Suprapubic skin (tissue), 4 donors: Measurements from ENCODE around the gene CIB4.

Source experiments
- EP300 ChIP-seq: sonication (generic); formaldehyde crosslinking; IDR thresholded peaks from one replicate; pipeline ENCODE4 v1.6.1; 2017; ENCODE audit warnings: antibody characterized with exemption
- POLR2A ChIP-seq, 2 donors: fragments of 450-650 bp; IDR thresholded peaks; one replicate each; pipeline ENCODE4 v1.6.1; 2017; ENCODE audit warnings: antibody characterized with exemption in 2 of 2, mild to moderate bottlenecking in 2 of 2, moderate library complexity in 2 of 2
- POLR2AphosphoS5 ChIP-seq, 3 donors: sonication (generic); formaldehyde crosslinking; IDR thresholded peaks; one replicate each; pipeline ENCODE4 v1.6.1; 2017; ENCODE audit warnings: antibody characterized with exemption in 3 of 3
- TF ChIP-seq, protein P1 (sequence below), 2 donors: fragments of 200-600 bp in 1 of 2; fragments of 450-650 bp in 1 of 2; sonication (generic) in 1 of 2; IDR thresholded peaks; one replicate each; pipeline ENCODE4 v1.5.1; 2016 to 2019; ENCODE audit warnings: antibody characterized with exemption in 2 of 2, mild to moderate bottlenecking in 1 of 2, moderate library complexity in 1 of 2

DNA sequence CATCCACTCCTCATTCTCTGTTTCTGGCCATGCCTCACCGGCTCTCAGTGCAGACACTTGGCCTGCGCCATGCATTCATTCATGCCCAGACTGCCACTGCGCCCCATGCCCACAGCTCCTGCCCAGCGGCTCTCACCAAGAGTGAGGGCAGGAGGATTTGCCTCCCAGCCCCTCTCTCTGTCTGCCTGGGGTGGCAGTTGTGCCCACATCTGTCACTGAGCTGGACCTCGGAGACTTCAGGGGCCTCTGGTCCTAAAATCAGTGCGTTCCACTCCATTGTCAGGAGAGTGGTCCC lies 75.1 kb downstream of the CIB4 start:
- no peak for TF ChIP-seq EP300
- TF ChIP-seq, protein P1, sequence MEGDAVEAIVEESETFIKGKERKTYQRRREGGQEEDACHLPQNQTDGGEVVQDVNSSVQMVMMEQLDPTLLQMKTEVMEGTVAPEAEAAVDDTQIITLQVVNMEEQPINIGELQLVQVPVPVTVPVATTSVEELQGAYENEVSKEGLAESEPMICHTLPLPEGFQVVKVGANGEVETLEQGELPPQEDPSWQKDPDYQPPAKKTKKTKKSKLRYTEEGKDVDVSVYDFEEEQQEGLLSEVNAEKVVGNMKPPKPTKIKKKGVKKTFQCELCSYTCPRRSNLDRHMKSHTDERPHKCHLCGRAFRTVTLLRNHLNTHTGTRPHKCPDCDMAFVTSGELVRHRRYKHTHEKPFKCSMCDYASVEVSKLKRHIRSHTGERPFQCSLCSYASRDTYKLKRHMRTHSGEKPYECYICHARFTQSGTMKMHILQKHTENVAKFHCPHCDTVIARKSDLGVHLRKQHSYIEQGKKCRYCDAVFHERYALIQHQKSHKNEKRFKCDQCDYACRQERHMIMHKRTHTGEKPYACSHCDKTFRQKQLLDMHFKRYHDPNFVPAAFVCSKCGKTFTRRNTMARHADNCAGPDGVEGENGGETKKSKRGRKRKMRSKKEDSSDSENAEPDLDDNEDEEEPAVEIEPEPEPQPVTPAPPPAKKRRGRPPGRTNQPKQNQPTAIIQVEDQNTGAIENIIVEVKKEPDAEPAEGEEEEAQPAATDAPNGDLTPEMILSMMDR (IDR thresholded peaks at IDR 0.05) = no peak
- no peak for TF ChIP-seq POLR2AphosphoS5 (IDR thresholded peaks at IDR 0.05)
- TF ChIP-seq POLR2A (IDR thresholded peaks at IDR 0.05) = no peak
